Fibroblast of upper back skin (primary cell): ENCODE results near the gene SHC2.

ENCODE experiments used
- DNase-seq: peaks from one replicate; pipeline ENCODE4 v3.0.0-alpha.2; 2013

SHC2 gene

GRCh38 chr19:370641-371330 lies 90.0 kb downstream of the SHC2 start:
- DNase-seq = no peak

- DNase-seq = no peak
Measured at GRCh38 chr19:369876-370275, 91.0 kb downstream of the SHC2 start.

- no peak for DNase-seq
Measured at GRCh38 chr19:369256-369655, 91.6 kb downstream of the SHC2 start.

GRCh38 chr19:368630-369024 lies 92.2 kb downstream of the SHC2 start:
- no peak for DNase-seq

- no peak for DNase-seq
Measured at GRCh38 chr19:367963-368629, 92.7 kb downstream of the SHC2 start.

- DNase-seq = no peak
Measured at GRCh38 chr19:367561-367960, 93.3 kb downstream of the SHC2 start.

- no peak for DNase-seq
Measured at GRCh38 chr19:366951-367350, 93.9 kb downstream of the SHC2 start.
